ENCODE results near the gene SH3GL2.

The SH3GL2 gene

DNA sequence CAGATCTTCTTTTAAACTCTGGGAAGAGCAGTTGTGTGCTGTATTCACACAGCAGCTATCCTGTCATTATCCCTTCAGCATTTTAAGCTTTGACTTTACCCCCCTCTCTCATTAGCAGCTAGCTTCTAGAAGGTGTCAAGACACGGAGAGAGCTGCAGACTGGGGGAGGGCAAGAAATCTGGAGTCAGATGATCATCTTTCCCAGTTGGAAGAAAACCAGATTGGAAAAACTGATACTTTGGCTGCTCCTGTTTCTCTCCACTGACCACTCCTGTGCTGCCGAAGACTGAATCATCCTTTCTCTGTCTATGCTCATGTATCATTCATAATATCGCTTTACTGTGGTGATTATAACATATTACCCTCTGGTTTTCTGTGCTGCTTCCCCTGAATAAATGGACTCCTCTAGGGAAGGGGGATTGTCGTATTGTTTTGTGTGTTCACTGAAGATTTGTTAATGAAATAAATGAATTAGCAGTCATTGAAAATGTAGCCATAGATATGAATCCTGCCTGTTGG is 75.1 kb downstream of the SH3GL2 start:
- Histone ChIP-seq H3K27ac (ENCODE audit: low read depth, low read length) (no peak overlapping the region), H3K27me3 (ENCODE audit: control insufficient read depth, insufficient read depth, low read length) (no peaks in the 10 kb centered on the region), H3K4me3 (ENCODE audit: low read depth, low read length) (no peak overlapping the region), H3K4me1 (ENCODE audit: control insufficient read depth, insufficient read depth, low read length) (peaks cover 20% of the 10 kb centered on the region), H3K36me3 (ENCODE audit: control insufficient read depth, insufficient read depth, low read length) (no peaks in the 10 kb centered on the region), H3K9ac (ENCODE audit: low read depth, low read length) (no peak overlapping the region), H3K9me3 (ENCODE audit: control insufficient read depth, insufficient read depth, low read length) (no peaks in the 10 kb centered on the region)

DNA sequence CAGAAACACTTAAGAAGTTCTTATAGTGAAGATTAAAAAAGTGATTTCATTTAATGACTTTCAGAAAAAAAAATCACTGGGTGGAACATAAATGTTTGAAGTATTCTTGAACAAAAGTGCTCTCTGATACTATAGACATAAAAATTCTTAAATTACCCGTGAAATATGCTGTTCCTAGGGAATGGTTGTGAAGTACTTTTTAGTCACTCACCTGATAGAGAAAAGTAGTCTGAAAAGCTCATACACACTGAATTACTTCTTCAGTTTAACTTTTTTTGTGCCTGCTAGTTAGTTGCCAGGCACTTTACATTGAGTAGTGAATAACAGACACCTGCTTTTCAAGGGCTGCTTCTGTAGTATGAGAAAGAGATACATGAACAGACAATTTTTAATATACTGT is 78.0 kb downstream of the SH3GL2 start:
- Histone ChIP-seq H3K4me1 (ENCODE audit: control insufficient read depth, insufficient read depth, low read length) (peaks cover 20% of the 10 kb centered on the region), H3K27me3 (ENCODE audit: control insufficient read depth, insufficient read depth, low read length) (no peaks in the 10 kb centered on the region), H3K9ac (ENCODE audit: low read depth, low read length) (no peak overlapping the region), H3K9me3 (ENCODE audit: control insufficient read depth, insufficient read depth, low read length) (no peaks in the 10 kb centered on the region), H3K4me3 (ENCODE audit: low read depth, low read length) (no peak overlapping the region), H3K36me3 (ENCODE audit: control insufficient read depth, insufficient read depth, low read length) (no peaks in the 10 kb centered on the region), H3K27ac (ENCODE audit: low read depth, low read length) (no peak overlapping the region)

DNA sequence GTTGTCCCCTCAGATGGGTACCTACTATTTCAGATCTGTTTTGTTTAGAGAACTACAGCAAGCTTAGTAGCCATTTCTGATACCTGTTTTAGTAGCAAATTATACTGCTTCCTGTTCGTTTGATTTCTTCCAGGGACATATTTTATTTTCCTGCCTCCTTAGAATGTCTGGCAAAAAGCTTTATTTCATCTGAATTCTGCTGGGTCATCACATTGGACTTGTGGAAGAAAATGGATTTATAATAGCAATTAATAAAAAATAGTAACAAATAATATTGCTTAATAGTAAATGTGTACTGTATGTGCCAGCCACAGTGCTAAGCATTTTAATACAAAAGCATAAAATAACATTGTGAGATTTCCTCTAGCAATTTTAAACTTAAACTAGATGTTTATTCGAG is 79.4 kb downstream of the SH3GL2 start:
- Histone ChIP-seq H3K27ac (ENCODE audit: low read depth, low read length) (no peak overlapping the region), H3K9me3 (ENCODE audit: control insufficient read depth, insufficient read depth, low read length) (no peaks in the 10 kb centered on the region), H3K27me3 (ENCODE audit: control insufficient read depth, insufficient read depth, low read length) (no peaks in the 10 kb centered on the region), H3K36me3 (ENCODE audit: control insufficient read depth, insufficient read depth, low read length) (no peaks in the 10 kb centered on the region), H3K9ac (ENCODE audit: low read depth, low read length) (no peak overlapping the region), H3K4me1 (ENCODE audit: control insufficient read depth, insufficient read depth, low read length) (peaks cover 20% of the 10 kb centered on the region), H3K4me3 (ENCODE audit: low read depth, low read length) (no peak overlapping the region)

DNA sequence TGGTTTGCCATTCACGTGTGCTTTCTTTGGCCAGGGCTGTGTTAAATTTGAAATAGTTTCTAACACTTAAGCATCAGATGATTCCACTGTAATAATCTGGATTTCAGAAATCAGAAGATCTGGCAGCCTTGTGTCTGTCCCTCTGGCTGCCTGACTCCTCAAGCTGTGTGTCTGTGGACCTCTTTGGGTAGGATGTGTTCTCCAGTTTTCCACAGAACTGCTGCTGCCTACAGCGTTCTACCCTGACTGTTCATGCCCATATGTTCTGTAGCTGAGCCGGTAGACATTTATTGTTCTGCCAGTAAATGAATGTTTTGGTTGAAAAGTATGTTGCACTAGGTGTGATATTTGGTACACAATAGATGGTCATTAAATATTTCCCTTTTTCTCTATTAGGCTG is 81.3 kb downstream of the SH3GL2 start:
- H3K4me1 ChIP-seq (ENCODE audit: control insufficient read depth, insufficient read depth, low read length) = peaks cover 16% of the 10 kb centered on the region
- no peaks in the 10 kb centered on the region for H3K27me3 ChIP-seq (ENCODE audit: control insufficient read depth, insufficient read depth, low read length)
- H3K27ac ChIP-seq (ENCODE audit: low read depth, low read length) = no peak overlapping the region
- no peaks in the 10 kb centered on the region for H3K9me3 ChIP-seq (ENCODE audit: control insufficient read depth, insufficient read depth, low read length)
- no peak overlapping the region for H3K9ac ChIP-seq (ENCODE audit: low read depth, low read length)
- no peaks in the 10 kb centered on the region for H3K36me3 ChIP-seq (ENCODE audit: control insufficient read depth, insufficient read depth, low read length)
- no peak overlapping the region for H3K4me3 ChIP-seq (ENCODE audit: low read depth, low read length)

DNA sequence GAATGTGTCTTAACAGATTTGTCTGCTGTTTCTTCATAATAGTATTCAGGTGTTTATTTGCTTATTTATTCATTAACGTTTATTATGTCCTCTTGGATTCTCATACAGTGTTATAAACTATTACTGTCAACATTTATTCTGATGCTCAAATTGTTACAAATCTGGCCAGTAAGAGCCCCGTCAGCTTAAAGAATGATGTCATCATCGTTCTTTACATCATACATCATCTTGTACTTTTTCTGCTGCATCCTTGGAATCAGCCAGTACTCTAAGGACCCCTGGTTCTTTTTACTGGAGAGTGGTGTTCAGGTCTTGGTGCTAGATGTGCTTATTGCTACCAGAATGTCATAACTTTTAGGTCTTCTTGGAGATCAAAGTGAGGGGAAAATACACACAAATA is 86.6 kb downstream of the SH3GL2 start:
- H3K27ac ChIP-seq (ENCODE audit: low read depth, low read length) = no peak overlapping the region
- H3K4me1 ChIP-seq (ENCODE audit: control insufficient read depth, insufficient read depth, low read length) = no peaks in the 10 kb centered on the region
- H3K36me3 ChIP-seq (ENCODE audit: control insufficient read depth, insufficient read depth, low read length) = no peaks in the 10 kb centered on the region
- no peaks in the 10 kb centered on the region for H3K9me3 ChIP-seq (ENCODE audit: control insufficient read depth, insufficient read depth, low read length)
- no peak overlapping the region for H3K9ac ChIP-seq (ENCODE audit: low read depth, low read length)
- H3K4me3 ChIP-seq (ENCODE audit: low read depth, low read length) = no peak overlapping the region
- no peaks in the 10 kb centered on the region for H3K27me3 ChIP-seq (ENCODE audit: control insufficient read depth, insufficient read depth, low read length)

DNA sequence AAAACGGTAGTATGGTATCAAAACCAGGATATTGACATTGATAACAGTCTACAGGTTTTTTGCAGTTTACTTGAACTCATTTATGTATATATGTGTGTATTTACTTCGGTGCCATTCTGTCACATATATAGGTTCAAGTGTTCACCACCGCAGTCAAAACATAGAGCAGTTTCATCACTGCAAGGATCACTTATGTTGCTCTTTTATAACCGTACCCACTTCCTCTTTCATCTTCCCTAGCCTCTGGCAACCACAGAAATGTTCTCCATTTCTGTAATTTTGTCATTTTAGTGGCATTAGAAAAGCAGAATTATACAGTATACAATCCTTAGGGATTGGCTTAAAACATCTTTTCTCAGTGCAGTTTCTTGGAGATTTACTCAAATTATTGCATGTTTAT is 90.3 kb downstream of the SH3GL2 start:
- no peak overlapping the region for H3K4me3 ChIP-seq (ENCODE audit: low read depth, low read length)
- no peaks in the 10 kb centered on the region for H3K36me3 ChIP-seq (ENCODE audit: control insufficient read depth, insufficient read depth, low read length)
- peaks cover 6% of the 10 kb centered on the region; the same call in 1 of the 2 replicates for H3K4me1 ChIP-seq (ENCODE audit: control insufficient read depth, insufficient read depth, low read length)
- H3K27ac ChIP-seq (ENCODE audit: low read depth, low read length) = no peak overlapping the region
- no peaks in the 10 kb centered on the region for H3K27me3 ChIP-seq (ENCODE audit: control insufficient read depth, insufficient read depth, low read length)
- no peak overlapping the region for H3K9ac ChIP-seq (ENCODE audit: low read depth, low read length)
- no peaks in the 10 kb centered on the region for H3K9me3 ChIP-seq (ENCODE audit: control insufficient read depth, insufficient read depth, low read length)

DNA sequence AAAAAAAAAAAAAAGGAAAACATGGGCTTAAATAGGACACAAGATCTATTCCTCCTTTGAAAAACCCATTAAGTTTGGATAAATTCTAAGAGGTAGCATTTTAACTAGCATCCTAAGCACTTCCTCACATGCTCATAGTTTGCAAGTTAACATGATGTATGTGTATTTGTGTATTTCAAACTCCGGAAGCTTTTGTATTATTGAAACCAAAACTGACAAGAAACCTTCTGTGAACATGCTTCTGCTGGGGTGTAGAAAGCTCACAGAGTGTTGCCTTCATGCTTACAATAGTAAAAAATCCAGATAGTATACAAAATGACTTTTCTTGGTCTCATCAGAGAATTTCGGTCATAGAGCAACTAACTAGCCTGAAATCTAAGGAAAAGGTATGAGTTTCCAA is 103.8 kb downstream of the SH3GL2 start:
- Histone ChIP-seq H3K27ac (ENCODE audit: low read depth, low read length) (no peak overlapping the region), H3K9me3 (ENCODE audit: control insufficient read depth, insufficient read depth, low read length) (no peaks in the 10 kb centered on the region), H3K4me1 (ENCODE audit: control insufficient read depth, insufficient read depth, low read length) (no peaks in the 10 kb centered on the region), H3K9ac (ENCODE audit: low read depth, low read length) (no peak overlapping the region), H3K27me3 (ENCODE audit: control insufficient read depth, insufficient read depth, low read length) (no peaks in the 10 kb centered on the region), H3K4me3 (ENCODE audit: low read depth, low read length) (no peak overlapping the region), H3K36me3 (ENCODE audit: control insufficient read depth, insufficient read depth, low read length) (no peaks in the 10 kb centered on the region)

DNA sequence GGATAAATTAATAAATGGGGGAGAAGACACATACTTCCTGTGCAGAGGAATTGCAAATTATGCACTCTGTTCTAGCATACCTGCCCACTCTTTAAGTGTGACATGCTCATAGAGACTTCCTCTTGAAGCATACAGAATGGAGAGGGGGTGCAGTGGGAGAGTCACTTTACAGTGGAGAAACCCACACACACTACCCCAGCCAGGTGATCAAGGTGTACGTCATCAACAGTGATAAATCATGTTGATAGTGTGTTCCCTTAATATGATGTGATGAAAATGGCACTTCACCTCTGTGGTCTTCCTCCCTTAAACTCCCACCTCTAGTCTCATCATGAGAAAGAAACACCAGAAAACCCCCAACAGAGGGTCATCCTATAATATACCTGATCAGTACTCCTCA is 110.0 kb downstream of the SH3GL2 start:
- Histone ChIP-seq H3K4me1 (ENCODE audit: control insufficient read depth, insufficient read depth, low read length) (no peaks in the 10 kb centered on the region), H3K36me3 (ENCODE audit: control insufficient read depth, insufficient read depth, low read length) (no peaks in the 10 kb centered on the region), H3K27me3 (ENCODE audit: control insufficient read depth, insufficient read depth, low read length) (no peaks in the 10 kb centered on the region), H3K4me3 (ENCODE audit: low read depth, low read length) (no peak overlapping the region), H3K9ac (ENCODE audit: low read depth, low read length) (no peak overlapping the region), H3K9me3 (ENCODE audit: control insufficient read depth, insufficient read depth, low read length) (no peaks in the 10 kb centered on the region), H3K27ac (ENCODE audit: low read depth, low read length) (no peak overlapping the region)

DNA sequence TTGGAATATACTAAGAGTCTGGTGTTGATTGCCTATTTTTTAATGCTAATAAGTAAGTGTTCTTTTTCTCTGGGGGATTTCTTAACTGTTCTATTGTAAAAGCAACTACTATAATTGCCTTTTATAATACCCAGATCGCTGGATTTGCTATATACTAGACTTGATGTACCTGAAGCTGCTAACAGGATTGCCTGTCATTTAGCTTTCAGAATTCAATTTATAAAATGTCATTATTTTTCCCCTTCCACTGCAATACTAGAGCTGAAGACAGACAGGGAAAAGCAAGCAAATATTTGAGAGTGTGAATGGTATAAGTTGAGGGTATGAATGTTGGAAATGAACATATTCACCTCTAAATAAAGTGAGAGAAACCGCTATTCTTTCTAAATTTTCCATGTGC is 115.5 kb downstream of the SH3GL2 start:
- no peaks in the 10 kb centered on the region for H3K36me3 ChIP-seq (ENCODE audit: control insufficient read depth, insufficient read depth, low read length)
- no peak overlapping the region for H3K9ac ChIP-seq (ENCODE audit: low read depth, low read length)
- H3K9me3 ChIP-seq (ENCODE audit: control insufficient read depth, insufficient read depth, low read length) = no peaks in the 10 kb centered on the region
- H3K4me1 ChIP-seq (ENCODE audit: control insufficient read depth, insufficient read depth, low read length) = no peaks in the 10 kb centered on the region
- H3K27me3 ChIP-seq (ENCODE audit: control insufficient read depth, insufficient read depth, low read length) = no peaks in the 10 kb centered on the region
- no peak overlapping the region for H3K4me3 ChIP-seq (ENCODE audit: low read depth, low read length)
- no peak overlapping the region for H3K27ac ChIP-seq (ENCODE audit: low read depth, low read length)

DNA sequence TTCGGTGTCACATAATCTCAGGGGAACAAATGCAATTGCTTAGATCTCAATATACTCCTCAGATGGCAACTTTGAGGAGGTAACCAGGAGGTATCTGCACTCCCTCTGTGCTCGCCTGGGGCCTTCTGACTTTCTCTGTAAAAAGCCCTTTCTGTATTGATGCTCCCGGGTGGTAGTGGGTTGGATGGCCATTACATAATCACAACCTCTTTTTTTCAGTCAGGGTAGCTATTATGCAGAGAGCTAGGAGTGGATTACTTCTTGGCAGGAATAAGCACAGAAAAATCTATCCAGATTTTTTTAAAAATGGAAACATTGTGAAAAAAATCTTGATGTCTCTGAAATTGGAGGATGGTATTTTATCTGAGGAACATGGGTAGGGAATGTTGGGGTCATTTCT is 116.6 kb downstream of the SH3GL2 start:
- no peaks in the 10 kb centered on the region for H3K36me3 ChIP-seq (ENCODE audit: control insufficient read depth, insufficient read depth, low read length)
- H3K9ac ChIP-seq (ENCODE audit: low read depth, low read length) = no peak overlapping the region
- no peaks in the 10 kb centered on the region for H3K9me3 ChIP-seq (ENCODE audit: control insufficient read depth, insufficient read depth, low read length)
- no peak overlapping the region for H3K4me3 ChIP-seq (ENCODE audit: low read depth, low read length)
- H3K27me3 ChIP-seq (ENCODE audit: control insufficient read depth, insufficient read depth, low read length) = no peaks in the 10 kb centered on the region
- no peaks in the 10 kb centered on the region for H3K4me1 ChIP-seq (ENCODE audit: control insufficient read depth, insufficient read depth, low read length)
- no peak overlapping the region for H3K27ac ChIP-seq (ENCODE audit: low read depth, low read length)

DNA sequence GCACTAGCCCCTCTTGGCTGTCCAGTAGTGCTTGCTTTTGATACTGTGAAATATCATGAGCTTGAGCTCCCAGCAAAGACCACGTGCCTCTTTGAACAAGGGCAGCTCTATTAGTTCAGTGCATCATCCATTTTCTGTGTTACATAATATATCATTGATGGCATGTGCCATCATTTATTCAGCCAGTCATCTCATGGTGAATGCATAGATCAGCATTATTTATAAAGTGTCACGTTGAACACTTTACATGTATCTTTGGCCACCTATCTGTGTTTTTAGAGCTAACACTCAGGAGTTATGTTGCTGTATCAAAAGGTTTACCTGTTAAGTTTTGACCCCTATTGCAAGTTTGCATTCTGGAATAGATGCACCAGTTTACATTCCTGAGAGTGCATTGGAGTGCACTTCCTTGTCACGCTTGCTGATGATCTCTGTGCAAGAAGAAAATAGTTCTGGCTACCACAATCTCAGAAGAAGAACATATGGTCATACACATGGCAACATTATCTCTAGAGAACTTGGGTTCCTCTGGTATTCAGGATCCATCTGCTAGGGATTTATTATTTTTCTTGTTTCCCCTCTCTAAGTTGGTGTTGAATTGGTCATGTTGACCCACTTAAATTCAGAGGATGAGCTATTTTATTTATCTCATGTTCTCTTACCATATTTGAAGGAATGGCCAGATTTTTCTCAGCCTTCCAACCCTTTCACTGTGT is 120.9 kb downstream of the SH3GL2 start:
- no peaks in the 10 kb centered on the region for H3K36me3 ChIP-seq (ENCODE audit: control insufficient read depth, insufficient read depth, low read length)
- no peaks in the 10 kb centered on the region for H3K4me1 ChIP-seq (ENCODE audit: control insufficient read depth, insufficient read depth, low read length)
- no peak overlapping the region for H3K4me3 ChIP-seq (ENCODE audit: low read depth, low read length)
- H3K9ac ChIP-seq (ENCODE audit: low read depth, low read length) = no peak overlapping the region
- no peaks in the 10 kb centered on the region for H3K27me3 ChIP-seq (ENCODE audit: control insufficient read depth, insufficient read depth, low read length)
- H3K27ac ChIP-seq (ENCODE audit: low read depth, low read length) = no peak overlapping the region
- no peaks in the 10 kb centered on the region for H3K9me3 ChIP-seq (ENCODE audit: control insufficient read depth, insufficient read depth, low read length)
